ENCODE measurements around the gene RCL1. TPM values are rescaled to one million over a fixed set of nuclear protein-coding genes. Genes with fewer than 3 reads are reported as not detected.
"Not testable (repeated sequence)": the region's sequence is repeated elsewhere in the genome, so short reads cannot be mapped to it uniquely, and the experiment has no call there.

Gene RCL1, protein sequence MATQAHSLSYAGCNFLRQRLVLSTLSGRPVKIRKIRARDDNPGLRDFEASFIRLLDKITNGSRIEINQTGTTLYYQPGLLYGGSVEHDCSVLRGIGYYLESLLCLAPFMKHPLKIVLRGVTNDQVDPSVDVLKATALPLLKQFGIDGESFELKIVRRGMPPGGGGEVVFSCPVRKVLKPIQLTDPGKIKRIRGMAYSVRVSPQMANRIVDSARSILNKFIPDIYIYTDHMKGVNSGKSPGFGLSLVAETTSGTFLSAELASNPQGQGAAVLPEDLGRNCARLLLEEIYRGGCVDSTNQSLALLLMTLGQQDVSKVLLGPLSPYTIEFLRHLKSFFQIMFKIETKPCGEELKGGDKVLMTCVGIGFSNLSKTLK
- total RNA-seq (19.6 TPM), polyA plus RNA-seq (24.0 TPM)
- long read RNA-seq, donor 1, partial matches to known transcripts, result 0 of 1 reads
- long read RNA-seq, donor 1, other reads (novel, unspliced or antisense), result 0 of 1 reads
- long read RNA-seq, donor 2, result 0 reads
- long read RNA-seq, donor 3, transcript RCL1-204 (9 exons, 2,134 nt), result major isoform, 10 of 10 reads
- long read RNA-seq, donor 3, partial matches to known transcripts, result 0 of 10 reads
- long read RNA-seq, donor 3, other reads (novel, unspliced or antisense), result 0 of 10 reads
- long read RNA-seq, donor 4, partial matches to known transcripts, result 0 of 3 reads
- long read RNA-seq, donor 4, other reads (novel, unspliced or antisense), result 0 of 3 reads
- long read RNA-seq, donor 5, transcript RCL1-204 (9 exons, 2,134 nt), result major isoform, 8 of 8 reads
- long read RNA-seq, donor 5, partial matches to known transcripts, result 0 of 8 reads
- long read RNA-seq, donor 5, other reads (novel, unspliced or antisense), result 0 of 8 reads
- long read RNA-seq, donor 6, partial matches to known transcripts, result 0 of 3 reads
- long read RNA-seq, donor 6, other reads (novel, unspliced or antisense), result 0 of 3 reads
- long read RNA-seq, donor 7, transcript RCL1-204 (9 exons, 2,134 nt), result major isoform, 9 of 9 reads
- long read RNA-seq, donor 7, partial matches to known transcripts, result 0 of 9 reads
- long read RNA-seq, donor 7, other reads (novel, unspliced or antisense), result 0 of 9 reads
- long read RNA-seq, donor 8, partial matches to known transcripts, result 0 of 1 reads
- long read RNA-seq, donor 8, other reads (novel, unspliced or antisense), result 0 of 1 reads
- long read RNA-seq, donor 9, partial matches to known transcripts, result 0 of 1 reads
- long read RNA-seq, donor 9, other reads (novel, unspliced or antisense), result 0 of 1 reads
- long read RNA-seq, donor 10, partial matches to known transcripts, result 0 of 3 reads
- long read RNA-seq, donor 10, other reads (novel, unspliced or antisense), result 0 of 3 reads

DNA sequence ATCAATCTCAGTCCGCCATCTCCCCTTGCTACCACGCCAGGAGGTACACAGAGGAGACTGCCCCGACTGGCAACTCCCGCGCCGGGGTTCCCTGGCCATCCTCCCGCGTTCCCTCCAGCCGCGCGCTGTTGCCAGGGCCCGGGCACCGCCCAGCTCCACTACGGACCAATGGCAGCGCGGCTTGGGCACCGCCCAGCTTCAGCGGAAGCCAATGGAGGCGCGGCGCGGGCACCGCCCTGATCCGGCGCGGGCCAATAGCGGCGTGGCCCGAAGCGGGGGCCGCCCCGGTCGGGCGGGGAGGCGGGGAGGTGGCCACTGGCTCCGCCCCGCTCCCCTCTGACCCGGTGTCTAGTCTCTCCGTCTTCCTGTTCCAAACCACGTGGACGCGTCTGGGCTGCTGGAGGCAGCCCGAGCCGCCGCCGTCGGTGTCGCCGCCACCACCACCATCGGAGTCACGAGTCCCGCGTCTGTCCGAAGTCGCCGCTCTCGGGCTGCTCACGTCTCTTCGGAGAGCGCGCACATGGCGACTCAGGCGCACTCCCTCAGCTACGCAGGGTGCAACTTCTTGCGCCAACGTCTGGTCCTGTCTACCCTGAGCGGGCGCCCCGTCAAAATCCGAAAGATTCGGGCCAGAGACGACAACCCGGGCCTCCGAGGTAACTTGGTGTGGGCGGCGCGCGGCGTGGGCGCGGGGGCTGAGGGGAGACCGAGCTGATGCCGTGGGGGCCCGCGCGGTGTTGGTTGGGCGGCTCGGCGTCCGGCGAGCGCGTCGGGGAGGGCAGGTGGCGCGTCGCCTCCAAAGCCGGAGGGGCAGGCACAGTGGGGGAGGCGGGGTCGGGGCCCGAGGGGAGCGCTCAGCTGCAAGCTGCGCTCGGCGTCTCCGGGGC, at the start of gene RCL1:
Gene RCL1, plus strand, starts transcription at position 373 of the 887 bp plus-strand sequence. Its CDS starts 148 bp downstream, at position 521.
- under 1% methylated on average over 106 of the region's 106 CpGs for WGBS
- Histone ChIP-seq H3K4me3 (ENCODE audit: low read length in 2 of 2) (peak within 1 kb of the TSS; percentile 76 to 79), H3K27ac (ENCODE audit: low read depth in 1 of 2, low read length in 1 of 2) (peak within 1 kb of the TSS; percentile 87 to 89), H3K4me1 (ENCODE audit: control insufficient read depth in 2 of 2, insufficient read depth in 2 of 2, low read length in 2 of 2) (peaks cover 10 to 22% of the 10 kb centered on the region in 2 donors), H3K9me3 (ENCODE audit: control insufficient read depth in 2 of 2, insufficient read depth in 1 of 2, low read length in 1 of 2) (no peaks in the 10 kb centered on the region), H3K36me3 (ENCODE audit: control insufficient read depth in 2 of 2, insufficient read depth in 2 of 2, low read length in 1 of 2) (no peaks in the 10 kb centered on the region), H3K27me3 (ENCODE audit: control insufficient read depth in 2 of 2, insufficient read depth in 1 of 2, low read length in 1 of 2) (no peaks in the 10 kb centered on the region)
- DNase-seq (ENCODE audit: low read depth in 6 of 9, low spot score in 9 of 9), result peak; percentile 84 to 97 (median 93)

DNA sequence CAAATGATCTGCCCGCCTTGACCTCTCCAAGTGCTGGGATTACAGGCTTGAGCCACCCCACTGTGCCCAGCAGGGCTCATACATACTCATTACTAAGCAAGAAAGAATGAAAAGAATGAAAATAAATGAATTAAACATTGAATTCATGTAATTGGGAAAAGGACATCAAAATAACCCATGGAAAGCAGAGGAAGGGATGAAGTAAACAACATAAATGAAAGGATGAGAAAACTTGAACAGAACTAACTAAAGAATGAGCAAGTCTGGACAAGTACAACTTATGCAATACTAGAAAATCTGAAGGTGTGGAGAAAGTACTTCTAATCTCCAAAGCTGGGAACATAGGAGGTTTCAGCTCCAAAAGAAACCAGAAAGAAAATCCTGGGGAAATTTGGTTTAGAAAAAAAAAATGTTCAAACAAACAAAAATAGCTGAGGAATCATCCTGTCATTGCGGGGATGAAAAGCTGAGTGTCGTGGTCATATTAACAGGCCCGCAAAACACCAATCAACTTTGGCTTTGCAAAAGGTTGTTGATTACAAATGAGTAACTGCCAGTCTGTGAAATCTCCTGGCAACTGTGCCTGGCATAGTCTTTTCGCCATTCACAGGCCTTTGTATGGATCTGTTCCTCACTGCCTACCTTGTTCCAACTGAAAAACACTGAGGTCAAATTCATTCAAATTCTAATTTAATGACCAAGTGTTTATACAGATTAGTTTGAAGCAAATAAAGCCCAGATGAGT, 49.4 kb upstream of the RCL1 start:
- H3K27ac ChIP-seq (ENCODE audit: low read depth in 1 of 2, low read length in 1 of 2), result no peak overlapping the region
- 76% methylated on average over 5 of the region's 5 CpGs for WGBS
- DNase-seq (ENCODE audit: low read depth in 6 of 9, low spot score in 9 of 9), result no peak
- no peaks in the 10 kb centered on the region for H3K27me3 ChIP-seq (ENCODE audit: control insufficient read depth in 2 of 2, insufficient read depth in 1 of 2, low read length in 1 of 2)
- no peaks in the 10 kb centered on the region for H3K9me3 ChIP-seq (ENCODE audit: control insufficient read depth in 2 of 2, insufficient read depth in 1 of 2, low read length in 1 of 2)
- H3K4me3 ChIP-seq (ENCODE audit: low read length in 2 of 2), result no peak overlapping the region
- H3K4me1 ChIP-seq (ENCODE audit: control insufficient read depth in 2 of 2, insufficient read depth in 2 of 2, low read length in 2 of 2), result peaks cover 9 to 12% of the 10 kb centered on the region in 2 donors
- no peaks in the 10 kb centered on the region for H3K36me3 ChIP-seq (ENCODE audit: control insufficient read depth in 2 of 2, insufficient read depth in 2 of 2, low read length in 1 of 2)

DNA sequence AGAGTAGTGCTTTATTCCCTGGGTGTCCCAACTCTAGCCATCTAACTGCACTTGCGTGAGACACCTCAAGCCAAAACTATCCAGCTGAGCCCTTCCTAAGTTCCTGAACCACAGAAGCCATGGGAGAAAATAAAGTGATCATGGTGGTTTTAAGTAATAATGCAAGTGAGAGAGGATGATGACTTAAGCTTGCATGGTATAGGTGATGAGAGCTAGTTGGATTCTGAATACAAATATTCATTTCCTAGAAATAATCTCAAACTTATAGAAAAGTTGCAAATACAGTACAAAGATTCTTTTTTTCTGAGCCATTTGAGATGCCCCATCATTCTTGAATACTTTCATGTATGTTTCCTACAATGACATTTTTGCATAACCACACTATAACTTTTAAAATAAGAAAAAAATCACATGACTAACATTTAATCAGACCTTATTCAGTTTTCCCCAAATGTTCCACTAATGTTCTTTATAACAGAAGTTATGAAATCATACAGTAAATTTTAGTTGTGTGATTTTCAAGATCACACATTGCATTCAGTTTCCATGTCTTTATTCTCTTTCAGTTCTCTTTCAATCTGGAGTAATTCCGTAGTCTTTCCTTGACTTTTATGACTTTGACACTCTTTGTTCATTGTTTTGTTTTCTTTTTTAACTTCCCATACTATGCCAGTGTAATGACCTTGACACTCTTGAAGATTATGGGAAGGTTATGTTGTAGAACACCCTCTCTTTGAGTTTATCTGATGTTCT, 46.3 kb upstream of the RCL1 start:
- DNase-seq (ENCODE audit: low read depth in 6 of 9, low spot score in 9 of 9), result no peak
- Histone ChIP-seq H3K27ac (ENCODE audit: low read depth in 1 of 2, low read length in 1 of 2) (no peak overlapping the region), H3K27me3 (ENCODE audit: control insufficient read depth in 2 of 2, insufficient read depth in 1 of 2, low read length in 1 of 2) (no peaks in the 10 kb centered on the region), H3K36me3 (ENCODE audit: control insufficient read depth in 2 of 2, insufficient read depth in 2 of 2, low read length in 1 of 2) (no peaks in the 10 kb centered on the region), H3K9me3 (ENCODE audit: control insufficient read depth in 2 of 2, insufficient read depth in 1 of 2, low read length in 1 of 2) (no peaks in the 10 kb centered on the region), H3K4me3 (ENCODE audit: low read length in 2 of 2) (no peak overlapping the region), H3K4me1 (ENCODE audit: control insufficient read depth in 2 of 2, insufficient read depth in 2 of 2, low read length in 2 of 2) (peaks cover 0 to 4% of the 10 kb centered on the region in 2 donors)
- WGBS, result 98% methylated on average over 2 of the region's 2 CpGs

DNA sequence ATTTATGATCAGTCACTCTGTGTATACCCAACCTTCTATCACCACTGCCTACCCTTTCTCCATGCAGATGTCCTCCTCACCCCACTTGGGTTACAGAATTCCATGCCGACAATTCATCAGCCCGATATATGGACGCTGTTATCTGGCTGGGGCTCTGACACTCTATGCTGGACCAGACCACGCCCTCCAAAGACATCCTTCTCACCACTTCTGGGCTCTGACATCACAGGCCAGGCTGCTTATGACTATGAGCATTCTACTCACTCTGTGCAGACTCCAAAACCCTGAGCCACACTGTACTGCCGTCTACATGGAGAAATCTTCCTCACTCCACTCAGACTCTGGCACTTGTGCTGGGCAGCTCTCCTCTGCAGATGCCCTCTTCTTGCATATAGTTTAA, 44.1 kb upstream of the RCL1 start:
- no peaks in the 10 kb centered on the region for H3K36me3 ChIP-seq (ENCODE audit: control insufficient read depth in 2 of 2, insufficient read depth in 2 of 2, low read length in 1 of 2)
- H3K27me3 ChIP-seq (ENCODE audit: control insufficient read depth in 2 of 2, insufficient read depth in 1 of 2, low read length in 1 of 2), result no peaks in the 10 kb centered on the region
- H3K4me3 ChIP-seq (ENCODE audit: low read length in 2 of 2), result no peak overlapping the region
- 97% methylated on average over 5 of the region's 5 CpGs for WGBS
- no peak overlapping the region for H3K27ac ChIP-seq (ENCODE audit: low read depth in 1 of 2, low read length in 1 of 2)
- DNase-seq (ENCODE audit: low read depth in 6 of 9, low spot score in 9 of 9), result no peak
- H3K4me1 ChIP-seq (ENCODE audit: control insufficient read depth in 2 of 2, insufficient read depth in 2 of 2, low read length in 2 of 2), result no peaks in the 10 kb centered on the region
- H3K9me3 ChIP-seq (ENCODE audit: control insufficient read depth in 2 of 2, insufficient read depth in 1 of 2, low read length in 1 of 2), result no peaks in the 10 kb centered on the region

DNA sequence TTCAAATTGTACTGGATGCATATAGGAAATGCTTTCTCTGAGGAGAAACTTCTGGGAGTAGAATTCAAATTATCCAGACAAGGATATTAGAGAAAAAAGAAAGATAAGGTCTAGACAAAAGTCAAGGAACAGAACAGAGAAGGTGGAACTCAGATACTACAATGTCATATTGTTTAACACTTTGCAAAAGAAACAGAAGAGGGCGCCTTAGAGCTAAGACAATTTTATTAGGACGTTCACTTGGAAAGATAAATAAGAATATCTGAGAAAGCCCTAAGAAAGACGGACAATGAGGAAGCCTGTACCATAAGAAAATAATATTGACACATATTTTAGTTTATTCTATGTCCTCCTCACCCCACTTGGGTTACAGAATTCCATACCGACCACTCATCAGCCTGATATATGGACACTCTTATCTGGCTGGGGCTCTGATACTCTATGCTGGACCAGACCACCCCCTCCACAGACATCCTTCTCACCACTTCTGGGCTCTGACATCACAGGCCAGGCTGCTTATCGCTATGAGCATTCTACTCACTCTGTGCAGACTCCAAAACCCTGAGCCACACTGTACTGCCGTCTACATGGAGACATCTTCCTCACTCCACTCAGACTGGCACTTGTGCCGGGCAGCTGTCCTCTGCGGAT, 42.6 kb upstream of the RCL1 start:
- Histone ChIP-seq H3K36me3 (ENCODE audit: control insufficient read depth in 2 of 2, insufficient read depth in 2 of 2, low read length in 1 of 2) (no peaks in the 10 kb centered on the region), H3K27me3 (ENCODE audit: control insufficient read depth in 2 of 2, insufficient read depth in 1 of 2, low read length in 1 of 2) (no peaks in the 10 kb centered on the region), H3K27ac (ENCODE audit: low read depth in 1 of 2, low read length in 1 of 2) (no peak overlapping the region), H3K4me3 (ENCODE audit: low read length in 2 of 2) (no peak overlapping the region), H3K4me1 (ENCODE audit: control insufficient read depth in 2 of 2, insufficient read depth in 2 of 2, low read length in 2 of 2) (no peaks in the 10 kb centered on the region), H3K9me3 (ENCODE audit: control insufficient read depth in 2 of 2, insufficient read depth in 1 of 2, low read length in 1 of 2) (no peaks in the 10 kb centered on the region)
- WGBS, result 63% methylated on average over 8 of the region's 8 CpGs
- peak in 4 of 9 donors; percentile 26 to 61 (median 41) for DNase-seq (ENCODE audit: low read depth in 6 of 9, low spot score in 9 of 9)

DNA sequence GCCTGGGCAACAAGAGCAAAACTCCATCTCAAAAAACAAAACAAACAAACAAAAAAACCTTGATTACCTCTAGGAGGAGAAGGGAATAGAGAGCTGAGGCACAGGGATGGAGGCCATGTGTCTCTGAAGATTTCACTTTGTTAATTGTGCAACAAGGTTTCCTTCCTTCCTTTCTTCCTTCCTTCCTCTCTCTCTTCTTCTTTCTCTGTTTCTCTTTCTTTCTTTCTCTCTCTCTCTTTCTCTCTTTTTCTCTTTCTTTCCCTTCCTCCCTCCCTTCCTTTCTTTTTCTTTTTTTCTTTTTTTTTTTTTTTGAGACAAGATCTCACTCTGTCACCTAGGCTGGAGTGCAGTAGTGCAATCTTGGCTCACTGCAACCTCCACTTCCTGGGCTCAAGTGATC, 38.2 kb upstream of the RCL1 start:
- DNase-seq (ENCODE audit: low read depth in 6 of 9, low spot score in 9 of 9); H3K27ac ChIP-seq (ENCODE audit: low read depth in 1 of 2, low read length in 1 of 2); H3K9me3 ChIP-seq (ENCODE audit: control insufficient read depth in 2 of 2, insufficient read depth in 1 of 2, low read length in 1 of 2); H3K4me1 ChIP-seq (ENCODE audit: control insufficient read depth in 2 of 2, insufficient read depth in 2 of 2, low read length in 2 of 2); H3K27me3 ChIP-seq (ENCODE audit: control insufficient read depth in 2 of 2, insufficient read depth in 1 of 2, low read length in 1 of 2); H3K36me3 ChIP-seq (ENCODE audit: control insufficient read depth in 2 of 2, insufficient read depth in 2 of 2, low read length in 1 of 2); H3K4me3 ChIP-seq (ENCODE audit: low read length in 2 of 2): not testable (repeated sequence)

DNA sequence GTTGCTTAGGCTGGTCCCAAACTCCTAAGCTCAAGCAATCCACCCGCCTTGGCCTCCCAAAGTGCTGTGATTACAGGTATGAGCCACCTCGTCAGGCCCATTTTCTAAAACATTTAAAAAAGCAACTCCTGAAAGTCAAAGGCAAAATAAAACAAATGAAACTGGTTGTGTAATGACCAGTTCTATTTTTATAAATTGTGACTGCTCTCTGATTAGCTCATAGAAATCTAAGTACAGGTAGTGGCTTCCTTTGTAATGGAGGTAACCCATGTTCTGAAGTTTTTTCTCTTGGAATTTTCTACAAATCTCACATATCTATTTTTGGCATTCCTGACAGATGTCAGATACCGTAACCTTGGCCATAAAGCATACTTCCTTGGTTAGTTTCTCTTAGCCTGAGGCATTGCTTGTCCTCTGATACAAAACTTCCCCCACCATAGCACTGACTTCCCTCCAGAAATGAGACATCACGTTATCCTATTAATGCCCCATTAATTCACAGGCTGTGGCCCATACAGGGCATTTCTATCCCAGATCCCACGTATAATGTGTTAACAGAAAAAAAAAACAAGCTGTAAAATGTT, 37.6 kb upstream of the RCL1 start:
- WGBS, result 77% methylated on average over 5 of the region's 5 CpGs
- Histone ChIP-seq H3K4me3 (ENCODE audit: low read length in 2 of 2) (no peak overlapping the region), H3K9me3 (ENCODE audit: control insufficient read depth in 2 of 2, insufficient read depth in 1 of 2, low read length in 1 of 2) (peaks cover 0 to 3% of the 10 kb centered on the region in 2 donors), H3K27ac (ENCODE audit: low read depth in 1 of 2, low read length in 1 of 2) (no peak overlapping the region), H3K36me3 (ENCODE audit: control insufficient read depth in 2 of 2, insufficient read depth in 2 of 2, low read length in 1 of 2) (no peaks in the 10 kb centered on the region), H3K27me3 (ENCODE audit: control insufficient read depth in 2 of 2, insufficient read depth in 1 of 2, low read length in 1 of 2) (peaks cover 0 to 2% of the 10 kb centered on the region in 2 donors), H3K4me1 (ENCODE audit: control insufficient read depth in 2 of 2, insufficient read depth in 2 of 2, low read length in 2 of 2) (no peaks in the 10 kb centered on the region)
- no peak for DNase-seq (ENCODE audit: low read depth in 6 of 9, low spot score in 9 of 9)

Data from thymus (tissue), 14 donors.